DOHH2 (cell line): ENCODE data around the gene RGL3.

ENCODE experiments used
- CTCF ChIP-seq: fragments of 200-600 bp; sonication (generic); IDR thresholded peaks from one replicate; pipeline ENCODE4 v1.5.1; 2014; ENCODE audit warnings: antibody characterized with exemption, mild to moderate bottlenecking, low read depth, low read length; ENCODE audit not compliant: poor library complexity, severe bottlenecking
- EZH2phosphoT487 ChIP-seq: fragments of 200-600 bp; sonication (generic); IDR thresholded peaks from 2 replicates; pipeline ENCODE4 v1.6.1; 2017; ENCODE audit warnings: borderline replicate concordance, mild to moderate bottlenecking, antibody characterized with exemption, low read length, moderate library complexity, mixed read lengths

DNA sequence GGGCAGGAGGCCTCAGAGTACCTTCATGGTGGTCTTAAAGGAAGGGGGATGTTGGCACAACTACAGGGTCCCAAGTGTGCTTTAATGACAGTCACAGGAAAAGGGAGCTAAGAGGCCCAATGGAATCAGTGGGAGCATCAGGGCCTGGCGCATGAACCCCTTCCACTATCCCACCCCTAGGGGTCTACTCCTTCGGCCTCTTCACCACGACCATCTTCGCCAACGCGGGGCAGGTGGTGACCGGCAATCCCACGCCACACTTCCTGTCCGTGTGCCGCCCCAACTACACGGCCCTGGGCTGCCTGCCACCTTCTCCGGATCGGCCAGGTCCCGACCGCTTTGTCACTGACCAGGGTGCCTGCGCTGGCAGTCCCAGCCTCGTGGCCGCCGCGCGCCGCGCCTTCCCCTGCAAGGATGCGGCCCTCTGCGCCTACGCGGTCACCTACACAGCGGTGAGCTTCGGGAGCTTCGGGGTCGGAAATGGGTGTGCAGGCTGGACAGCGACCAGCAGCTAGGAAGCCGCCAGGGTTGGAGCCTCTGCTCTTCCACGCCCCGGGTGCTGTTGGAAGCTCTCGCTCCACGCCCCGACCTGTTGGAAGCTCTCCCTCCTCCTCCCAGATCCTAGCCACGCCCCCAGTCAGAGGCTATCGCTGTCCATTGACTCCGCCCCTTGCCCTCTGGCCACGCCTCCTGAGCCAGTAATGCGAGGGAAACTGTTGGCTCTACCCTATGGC lies 57.9 kb downstream of the RGL3 start:
- TF ChIP-seq CTCF (no peak), EZH2phosphoT487 (no peak)
